B cell (primary cell): ENCODE measurements around the gene SELE. TPM values are rescaled to one million over a fixed set of nuclear protein-coding genes. Genes with fewer than 3 reads are reported as not detected.
"Not testable (repeated sequence)": the region's sequence is repeated elsewhere in the genome, so short reads cannot be mapped to it uniquely, and the experiment has no call there.

Experiments
- ATAC-seq: fragments of 200-7000 bp; cut with Tn5 transposase; one replicate; pipeline ENCODE4 v1.10.0; 2021; ENCODE audit warnings: low read depth, mild to moderate bottlenecking, moderate number of reproducible peaks, moderate library complexity
- CTCF ChIA-PET: fragments of 350-600 bp; sonication (Branson Sonifier 250); formaldehyde crosslinking; loops from one replicate; lab custom pipeline; 2021; ENCODE audit warnings: antibody characterized with exemption, inconsistent platforms; lab: Charles Lee
- POLR2A ChIA-PET: fragments of 350-600 bp; sonication (Branson Sonifier 250); formaldehyde crosslinking; loops from one replicate; lab custom pipeline; 2021; ENCODE audit warnings: antibody characterized with exemption; lab: Charles Lee
- DNase-seq: peaks from one replicate; pipeline ENCODE4 v3.0.0; 2013
- H2AFZ ChIP-seq: 2 replicates; pipeline ENCODE4 v1.6.1; 2012; ENCODE audit warnings: mild to moderate bottlenecking, low read depth, low read length; ENCODE audit not compliant: insufficient read depth, poor library complexity, severe bottlenecking
- H3K27ac ChIP-seq, 2 donors: 1 replicate in 1 of 2; 2 replicates in 1 of 2; pipeline ENCODE4 v1.5.1; 2012 to 2013; ENCODE audit warnings: low read length in 2 of 2, mild to moderate bottlenecking in 2 of 2, moderate library complexity in 1 of 2
- H3K27me3 ChIP-seq, 4 experiments: fragments of 200-600 bp in 1 of 4; sonication (generic) in 1 of 4; replicated peaks in 1 of 4; 1 replicate in 2 of 4; 2 replicates in 2 of 4; pipeline versions ENCODE4 v1.6.1 to v1.7.0; 2013 to 2016; ENCODE audit warnings: low read length in 3 of 4, mild to moderate bottlenecking in 2 of 4, mixed read lengths in 1 of 4, moderate library complexity in 1 of 4; ENCODE audit not compliant: insufficient read depth in 4 of 4, control insufficient read depth in 3 of 4; ENCODE audit errors: control extremely low read depth in 1 of 4
- H3K36me3 ChIP-seq, 2 experiments: replicated peaks in 1 of 2; 1 replicate in 1 of 2; 2 replicates in 1 of 2; pipeline versions ENCODE4 v1.6.1 to v1.7.1; 2013; ENCODE audit warnings: low read length in 1 of 2; ENCODE audit not compliant: insufficient read depth in 2 of 2, control insufficient read depth in 1 of 2; ENCODE audit errors: control extremely low read depth in 1 of 2, extremely low read depth in 1 of 2
- H3K4me1 ChIP-seq, 2 donors: fragments of 200-600 bp in 1 of 2; sonication (generic) in 1 of 2; 1 replicate in 1 of 2; 2 replicates in 1 of 2; pipeline versions ENCODE4 v1.5.1 to v1.6.1; 2013 to 2017; ENCODE audit warnings: low read length in 2 of 2; ENCODE audit not compliant: control insufficient read depth in 2 of 2, insufficient read depth in 2 of 2
- H3K4me2 ChIP-seq: replicated peaks from 2 replicates; pipeline ENCODE3; 2012; ENCODE audit warnings: mild to moderate bottlenecking, low read depth, low read length; ENCODE audit not compliant: poor library complexity, severe bottlenecking
- H3K4me3 ChIP-seq, 5 experiments: fragments of 200-600 bp in 1 of 5; sonication (generic) in 1 of 5; 1 replicate in 3 of 5; 2 replicates in 2 of 5; pipeline versions ENCODE4 v1.5.1 to v1.7.0; 2011 to 2016; ENCODE audit warnings: low read length in 4 of 5, mild to moderate bottlenecking in 4 of 5, low read depth in 2 of 5, control low read depth in 1 of 5, moderate library complexity in 1 of 5; ENCODE audit not compliant: insufficient read depth in 1 of 5; ENCODE audit errors: control extremely low read depth in 1 of 5, extremely low read depth in 1 of 5
- H3K79me2 ChIP-seq: fragments of 200-600 bp; sonication (generic); one replicate; pipeline ENCODE4 v1.6.0; 2016; ENCODE audit warnings: low read length; ENCODE audit not compliant: control insufficient read depth, insufficient read depth
- H3K9ac ChIP-seq: fragments of 200-600 bp; sonication (generic); 2 replicates; pipeline ENCODE4 v1.6.1; 2017; ENCODE audit warnings: mild to moderate bottlenecking, low read length, moderate library complexity
- H3K9me3 ChIP-seq, 3 donors: one replicate each; pipeline versions ENCODE4 v1.6.1 to v1.7.1; 2013; ENCODE audit warnings: low read length in 2 of 3; ENCODE audit not compliant: control insufficient read depth in 2 of 3, insufficient read depth in 1 of 3; ENCODE audit errors: control extremely low read depth in 1 of 3
- H4K20me1 ChIP-seq: 2 replicates; pipeline ENCODE4 v1.6.0; 2012; ENCODE audit warnings: mild to moderate bottlenecking, low read length; ENCODE audit not compliant: insufficient read depth, control insufficient read depth, poor library complexity, severe bottlenecking
- H3K27ac Mint-ChIP-seq: one replicate; pipeline ENCODE4 v1.8.0; 2021; ENCODE audit warnings: mixed read lengths
- H3K27me3 Mint-ChIP-seq: one replicate; pipeline ENCODE4 v1.8.0; 2021; ENCODE audit warnings: mixed read lengths
- H3K4me1 Mint-ChIP-seq: one replicate; pipeline ENCODE4 v1.8.0; 2021; ENCODE audit warnings: mixed read lengths
- H3K4me3 Mint-ChIP-seq: one replicate; pipeline ENCODE4 v1.8.0; 2021; ENCODE audit warnings: mixed read lengths
- H3K9me3 Mint-ChIP-seq: one replicate; pipeline ENCODE4 v1.8.0; 2022; ENCODE audit warnings: mixed read lengths; ENCODE audit not compliant: insufficient read depth
- CTCF ChIP-seq: fragments of 200-600 bp; IDR thresholded peaks from one replicate; pipeline ENCODE4 v1.8.0; 2022; ENCODE audit warnings: antibody characterized with exemption, mild to moderate bottlenecking
- EZH2 ChIP-seq: IDR thresholded peaks from 2 replicates; pipeline ENCODE4 v1.6.1; 2012; ENCODE audit warnings: borderline replicate concordance, low read depth, mild to moderate bottlenecking, moderate library complexity, low read length; ENCODE audit not compliant: insufficient read depth, poor library complexity, severe bottlenecking
- WGBS: methylation state at CpG from one replicate; pipeline ENCODE4 v1.1.5; 2013; ENCODE audit warnings: missing lambda C conversion rate; ENCODE audit not compliant: insufficient coverage; 5-methylcytosine and 5-hydroxymethylcytosine counted together
- intact Hi-C: fragments of 100-400 bp; cut with micrococcal nuclease; formaldehyde crosslinking; loops from one replicate; pipeline ENCODE4 v1.10.0; 2022
- polyA plus RNA-seq: library from polyadenylated mRNA; depleted of rRNA; stranded (reverse); fragments of >200 nt; gene quantifications from 2 replicates; pipeline ENCODE4 v1.2.3, GENCODE V29; 2012
- total RNA-seq, 2 donors: library from RNA; stranded (reverse); fragments of 120-200 nt in 1 of 2; gene quantifications; 1 replicate in 1 of 2; 2 replicates in 1 of 2; pipeline versions ENCODE4 v1.2.3 to v1.2.4, GENCODE V29; 2013 to 2022

Gene SELE
- total and polyA plus RNA-seq, 2 donors (not counting 1 experiment from before 2014, with no cell fraction given): not detected

GRCh38 chr1:169722779-169723178 lies 11.1 kb downstream of the SELE start:
- H3K9me3 Mint-ChIP-seq: no peaks in the 10 kb centered on the region
- H3K4me3 Mint-ChIP-seq: no peak overlapping the region
- no peak overlapping the region for H3K4me2 ChIP-seq
- H3K27me3 ChIP-seq: no peaks in the 10 kb centered on the region
- no peaks in the 10 kb centered on the region for H3K4me1 Mint-ChIP-seq
- no peaks in the 10 kb centered on the region for H4K20me1 ChIP-seq
- peaks cover 20% of the 10 kb centered on the region for H3K27me3 Mint-ChIP-seq
- H3K9ac ChIP-seq: no peak overlapping the region
- no peak overlapping the region for H3K27ac Mint-ChIP-seq
- TF ChIP-seq CTCF: no peak
- no peak for TF ChIP-seq EZH2
- H2AFZ ChIP-seq: no peak overlapping the region
- no peaks in the 10 kb centered on the region for H3K36me3 ChIP-seq
- H3K4me1 ChIP-seq: no peaks in the 10 kb centered on the region
- no peak overlapping the region for H3K4me3 ChIP-seq
- peaks cover 0 to 2% (median 0%) of the 10 kb centered on the region in 3 donors for H3K9me3 ChIP-seq
- intact Hi-C loops: no loop called here
- CTCF ChIA-PET: interaction anchor here (0.9 to 2.4 kb wide), 4 partner anchors 11 to 121 kb away, joined by 3 to 9 read pairs (median 6); partner anchors contain the start of gene SELE
- ATAC-seq (no peak), DNase-seq (no peak)
- no peaks in the 10 kb centered on the region for H3K79me2 ChIP-seq
- POLR2A ChIA-PET: no interaction called here
- H3K27ac ChIP-seq: no peak overlapping the region

GRCh38 chr1:169715100-169715499 lies 18.8 kb downstream of the SELE start:
- intact Hi-C loops: not testable (repeated sequence)

GRCh38 chr1:169713090-169713489 lies 20.8 kb downstream of the SELE start:
- H3K4me2 ChIP-seq, H3K27me3 Mint-ChIP-seq, H3K9ac ChIP-seq, ATAC-seq, DNase-seq, H3K27me3 ChIP-seq, H3K9me3 ChIP-seq, H3K9me3 Mint-ChIP-seq, H3K4me3 Mint-ChIP-seq, H3K4me3 ChIP-seq, H4K20me1 ChIP-seq, H2AFZ ChIP-seq, H3K27ac Mint-ChIP-seq, H3K36me3 ChIP-seq, POLR2A ChIA-PET, H3K27ac ChIP-seq: not testable (repeated sequence)
- peaks cover 30% of the 10 kb centered on the region for H3K79me2 ChIP-seq
- peaks cover 24% of the 10 kb centered on the region for H3K4me1 Mint-ChIP-seq
- WGBS: 100% methylated on average over 2 of the region's 5 CpGs
- CTCF ChIA-PET: interaction anchor here (0.9 to 5.0 kb wide), 17 partner anchors 12 to 227 kb away, joined by 3 to 340 read pairs (median 15); partner anchors contain the start of genes F5, SELE and SLC19A2
- H3K4me1 ChIP-seq: peaks cover 4 to 11% of the 10 kb centered on the region in 2 donors
- intact Hi-C loops: loop anchor here (2.0 to 5.0 kb wide), 3 partner anchors 179 to 346 kb away; partner anchors contain the start of genes BLZF1, NME7 and SCYL3

More at GRCh38 chr1:169715100-169715499, 18.8 kb downstream of the SELE start:
- H3K79me2 ChIP-seq: peaks cover 10% of the 10 kb centered on the region
- H3K27me3 Mint-ChIP-seq: peaks cover 10% of the 10 kb centered on the region
- H3K36me3 ChIP-seq, H3K9ac ChIP-seq, POLR2A ChIA-PET, H3K27me3 ChIP-seq, H3K27ac ChIP-seq, H3K4me3 Mint-ChIP-seq, H3K4me2 ChIP-seq, ATAC-seq, DNase-seq, H3K4me1 ChIP-seq, H3K9me3 Mint-ChIP-seq, H3K9me3 ChIP-seq, H2AFZ ChIP-seq, H3K4me3 ChIP-seq, H3K27ac Mint-ChIP-seq, H4K20me1 ChIP-seq: not testable (repeated sequence)
- WGBS: no CpG with 5 or more reads among the region's 2 CpGs
- CTCF ChIA-PET: interaction anchor here (0.7 to 5.0 kb wide), 4 partner anchors 13 to 164 kb away, joined by 4 to 340 read pairs (median 4); partner anchors contain the start of gene F5
- H3K4me1 Mint-ChIP-seq: peaks cover 11% of the 10 kb centered on the region
